GM12875 (cell line): ENCODE results near the gene MEF2D.

Experiments used
- H3K4me3 ChIP-seq: one replicate; pipeline ENCODE4 v1.5.1; 2011; ENCODE audit warnings: low read depth, low read length, control low read depth
- CTCF ChIP-seq: IDR thresholded peaks from 2 replicates; pipeline ENCODE4 v1.5.1; 2011; ENCODE audit warnings: low read depth, mild to moderate bottlenecking, control low read depth, inconsistent platforms, low read length, moderate library complexity, borderline replicate concordance; ENCODE audit not compliant: insufficient read depth

MEF2D gene

GRCh38 chr1:156492591-156493080 is 7.9 kb downstream of the MEF2D start:
- TF ChIP-seq CTCF = no peak

GRCh38 chr1:156492013-156492590 is 8.5 kb downstream of the MEF2D start:
- TF ChIP-seq CTCF = no peak
- no peak overlapping the region for H3K4me3 ChIP-seq

More at GRCh38 chr1:156492591-156493080, 7.9 kb downstream of the MEF2D start:
- H3K4me3 ChIP-seq = peak overlapping the region; percentile 27

- peak overlapping the region; percentile 57 for H3K4me3 ChIP-seq
- TF ChIP-seq CTCF = no peak
Observed at GRCh38 chr1:156491151-156491949, 9.2 kb downstream of the MEF2D start.

GRCh38 chr1:156490401-156491032 is 10.1 kb downstream of the MEF2D start:
- H3K4me3 ChIP-seq = peak overlapping the region; percentile 57
- no peak for TF ChIP-seq CTCF

GRCh38 chr1:156489935-156490293 is 10.7 kb downstream of the MEF2D start:
- H3K4me3 ChIP-seq = peak overlapping the region; percentile 57
- TF ChIP-seq CTCF = no peak

- TF ChIP-seq CTCF = no peak
- H3K4me3 ChIP-seq = peak overlapping the region; percentile 57
Observed at GRCh38 chr1:156489166-156489934, 11.2 kb downstream of the MEF2D start.
